WERI-Rb-1 (cell line): ENCODE data around the gene MLH1.

Experiments used
- DNase-seq: peaks from one replicate; pipeline ENCODE4 v3.0.0-alpha.2; 2020
- H3K27ac ChIP-seq: fragments of 250-450 bp; sonication (Bioruptor Pico); 2 replicates; pipeline ENCODE4 v1.5.1; 2020; ENCODE audit warnings: mild to moderate bottlenecking, moderate library complexity
- H3K27me3 ChIP-seq: fragments of 250-450 bp; sonication (Bioruptor Pico); 2 replicates; pipeline ENCODE4 v1.5.1; 2021; ENCODE audit warnings: mild to moderate bottlenecking, low read depth, moderate library complexity; ENCODE audit not compliant: insufficient read depth, severe bottlenecking
- H3K36me3 ChIP-seq: fragments of 250-450 bp; sonication (Bioruptor Pico); 2 replicates; pipeline ENCODE4 v1.5.1; 2020; ENCODE audit warnings: mild to moderate bottlenecking, moderate library complexity
- H3K4me3 ChIP-seq: 2 replicates; pipeline ENCODE4 v1.5.1; 2011; ENCODE audit warnings: low read depth, mild to moderate bottlenecking, control low read depth, low read length
- H3K9me3 ChIP-seq: fragments of 250-450 bp; sonication (Bioruptor Pico); 2 replicates; pipeline ENCODE4 v1.5.1; 2021; ENCODE audit warnings: mild to moderate bottlenecking, moderate library complexity; ENCODE audit not compliant: severe bottlenecking
- CTCF ChIP-seq: IDR thresholded peaks from 2 replicates; pipeline ENCODE4 v1.5.1; 2011; ENCODE audit warnings: low read depth, mild to moderate bottlenecking, control low read depth, inconsistent platforms, low read length

Gene MLH1

GRCh38 chr3:37086918-37087317 lies 93.6 kb downstream of the MLH1 start:
- Histone ChIP-seq H3K27ac (no peak overlapping the region), H3K4me3 (no peak overlapping the region), H3K36me3 (no peaks in the 10 kb centered on the region; the same call in 1 of the 2 replicates), H3K9me3 (no peaks in the 10 kb centered on the region), H3K27me3 (no peaks in the 10 kb centered on the region)
- no peak for TF ChIP-seq CTCF
- no peak for DNase-seq

- no peak for TF ChIP-seq CTCF
- Histone ChIP-seq H3K27me3 (no peaks in the 10 kb centered on the region), H3K27ac (no peak overlapping the region), H3K36me3 (no peaks in the 10 kb centered on the region; the same call in 1 of the 2 replicates), H3K4me3 (no peak overlapping the region), H3K9me3 (no peaks in the 10 kb centered on the region)
- no peak for DNase-seq
These were observed 94.6 kb downstream of the MLH1 start for GRCh38 chr3:37087870-37088269.

- Histone ChIP-seq H3K27me3 (no peaks in the 10 kb centered on the region), H3K27ac (no peak overlapping the region), H3K9me3 (no peaks in the 10 kb centered on the region), H3K36me3 (no peaks in the 10 kb centered on the region; the same call in none of the 2 replicates), H3K4me3 (no peak overlapping the region)
- DNase-seq, result no peak
- TF ChIP-seq CTCF, result no peak
These were observed 99.2 kb downstream of the MLH1 start for GRCh38 chr3:37092484-37092883.

- no peaks in the 10 kb centered on the region for H3K27me3 ChIP-seq
- H3K27ac ChIP-seq, result no peak overlapping the region
- H3K36me3 ChIP-seq, result no peaks in the 10 kb centered on the region; the same call in none of the 2 replicates
- no peak for DNase-seq
- no peak overlapping the region for H3K4me3 ChIP-seq
- H3K9me3 ChIP-seq, result no peaks in the 10 kb centered on the region
- no peak for TF ChIP-seq CTCF
These were observed 100.2 kb downstream of the MLH1 start for GRCh38 chr3:37093481-37093880.

GRCh38 chr3:37094636-37095035 lies 101.3 kb downstream of the MLH1 start:
- Histone ChIP-seq H3K9me3 (no peaks in the 10 kb centered on the region), H3K36me3 (no peaks in the 10 kb centered on the region; the same call in none of the 2 replicates), H3K27ac (no peak overlapping the region), H3K4me3 (no peak overlapping the region), H3K27me3 (no peaks in the 10 kb centered on the region)
- no peak for TF ChIP-seq CTCF
- DNase-seq, result no peak

- H3K27ac ChIP-seq, result no peak overlapping the region
- TF ChIP-seq CTCF, result no peak
- no peak for DNase-seq
- H3K36me3 ChIP-seq, result no peaks in the 10 kb centered on the region; the same call in 1 of the 2 replicates
- H3K9me3 ChIP-seq, result no peaks in the 10 kb centered on the region
- no peak overlapping the region for H3K4me3 ChIP-seq
- H3K27me3 ChIP-seq, result no peaks in the 10 kb centered on the region
These were observed 103.0 kb downstream of the MLH1 start for GRCh38 chr3:37096288-37096687.
